GM12891 (cell line): ENCODE data around the gene ARL6IP6.
"Not testable (repeated sequence)": the region's sequence is repeated elsewhere in the genome, so short reads cannot be mapped to it uniquely, and the experiment has no call there.

ENCODE experiments used
- POLR2AphosphoS5 ChIP-seq: IDR thresholded peaks from 2 replicates; pipeline ENCODE4 v1.6.1; 2011; ENCODE audit warnings: low read depth, low read length, control low read depth
- TAF1 ChIP-seq: IDR thresholded peaks from 2 replicates; pipeline ENCODE4 v1.6.1; 2011; ENCODE audit warnings: low read depth, low read length, control low read depth

DNA sequence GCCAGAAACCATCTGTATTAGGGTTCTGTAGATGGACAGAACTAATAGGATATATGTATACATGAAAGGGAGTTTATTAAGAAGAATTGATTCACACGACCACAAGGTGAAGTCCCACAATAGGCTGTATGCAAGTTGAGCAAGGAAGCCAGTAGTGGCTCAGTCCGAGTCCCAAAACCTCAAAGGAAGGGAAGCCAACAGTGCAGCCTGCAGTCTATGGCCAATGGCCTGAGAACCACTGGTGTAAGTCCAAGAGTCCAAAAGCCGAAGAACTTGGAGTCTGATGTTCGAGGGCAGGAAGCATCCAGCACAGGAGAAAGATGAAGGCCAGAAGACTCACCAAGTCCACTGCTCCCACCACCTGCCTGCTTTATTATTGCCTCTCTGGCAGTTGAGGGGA is 44.8 kb downstream of the ARL6IP6 start:
- not testable (repeated sequence) for TF ChIP-seq POLR2AphosphoS5, TAF1
